H9 (cell line): ENCODE results near the gene CMC4. TPM values are rescaled to one million over a fixed set of nuclear protein-coding genes. Genes with fewer than 3 reads are reported as not detected.

Source experiments
- DNase-seq: peaks from one replicate; pipeline ENCODE4 v3.0.0-alpha.2; 2017
- H2AFZ ChIP-seq: one replicate; pipeline ENCODE4 v1.6.1; 2013; ENCODE audit warnings: mild to moderate bottlenecking, low read length, control low read depth, moderate library complexity
- H2AK5ac ChIP-seq: 2 replicates; pipeline ENCODE4 v1.6.1; 2013; ENCODE audit warnings: low read length, control low read depth, mixed read lengths; ENCODE audit not compliant: insufficient read length
- H2BK120ac ChIP-seq: one replicate; pipeline ENCODE4 v1.6.1; 2013; ENCODE audit warnings: low read depth, mild to moderate bottlenecking, low read length, control low read depth, inconsistent platforms; ENCODE audit not compliant: poor library complexity, severe bottlenecking
- H2BK12ac ChIP-seq: 2 replicates; pipeline ENCODE4 v1.6.1; 2013; ENCODE audit warnings: low read length, control low read depth, mixed read lengths, low read depth; ENCODE audit not compliant: insufficient read length
- H2BK15ac ChIP-seq: 2 replicates; pipeline ENCODE4 v1.6.1; 2013; ENCODE audit warnings: low read depth, low read length, control low read depth
- H2BK20ac ChIP-seq: one replicate; pipeline ENCODE4 v1.6.1; 2013; ENCODE audit warnings: low read depth, mild to moderate bottlenecking, low read length, control low read depth, inconsistent platforms; ENCODE audit not compliant: poor library complexity, severe bottlenecking
- H2BK5ac ChIP-seq: 2 replicates; pipeline ENCODE4 v1.6.1; 2013; ENCODE audit warnings: low read length, control low read depth, mixed read lengths; ENCODE audit not compliant: insufficient read length
- H3K14ac ChIP-seq: 2 replicates; pipeline ENCODE4 v1.6.1; 2013; ENCODE audit warnings: low read length, control low read depth; ENCODE audit not compliant: insufficient read depth
- H3K18ac ChIP-seq: 2 replicates; pipeline ENCODE4 v1.6.1; 2013; ENCODE audit warnings: low read depth, mild to moderate bottlenecking, mixed read lengths, low read length, control low read depth; ENCODE audit not compliant: insufficient read length
- H3K23ac ChIP-seq: 2 replicates; pipeline ENCODE4 v1.6.1; 2013; ENCODE audit warnings: low read length, control low read depth, mixed read lengths, low read depth; ENCODE audit not compliant: insufficient read length
- H3K23me2 ChIP-seq: 2 replicates; pipeline ENCODE4 v1.6.1; 2013; ENCODE audit warnings: low read depth, mild to moderate bottlenecking, mixed read lengths, low read length, control low read depth; ENCODE audit not compliant: insufficient read length, poor library complexity, severe bottlenecking
- H3K27ac ChIP-seq: 2 replicates; pipeline ENCODE4 v1.5.1; 2013; ENCODE audit warnings: low read length, control low read depth, mixed read lengths, low read depth; ENCODE audit not compliant: insufficient read length
- H3K27me3 ChIP-seq: 2 replicates; pipeline ENCODE4 v1.6.1; 2013; ENCODE audit warnings: low read length, control low read depth, inconsistent platforms; ENCODE audit not compliant: insufficient read depth
- H3K4ac ChIP-seq: 2 replicates; pipeline ENCODE4 v1.6.1; 2013; ENCODE audit warnings: low read depth, mild to moderate bottlenecking, control low read depth, inconsistent platforms, low read length, moderate library complexity
- H3K4me1 ChIP-seq: 2 replicates; pipeline ENCODE4 v1.6.1; 2013; ENCODE audit warnings: low read length, control low read depth, inconsistent platforms; ENCODE audit not compliant: insufficient read depth
- H3K4me2 ChIP-seq: 2 replicates; pipeline ENCODE4 v1.6.1; 2013; ENCODE audit warnings: low read length, control low read depth, mixed read lengths; ENCODE audit not compliant: insufficient read length, insufficient read depth
- H3K56ac ChIP-seq: 2 replicates; pipeline ENCODE4 v1.6.1; 2013; ENCODE audit warnings: low read depth, mild to moderate bottlenecking, mixed read lengths, low read length, control low read depth; ENCODE audit not compliant: insufficient read length
- H3K79me1 ChIP-seq: 2 replicates; pipeline ENCODE4 v1.6.1; 2013; ENCODE audit warnings: low read depth, mild to moderate bottlenecking, moderate library complexity, low read length, control low read depth, inconsistent platforms; ENCODE audit not compliant: insufficient read depth, poor library complexity, severe bottlenecking
- H3K79me2 ChIP-seq: 2 replicates; pipeline ENCODE4 v1.6.1; 2013; ENCODE audit warnings: low read length, control low read depth, inconsistent platforms; ENCODE audit not compliant: insufficient read depth
- H3K9ac ChIP-seq: 2 replicates; pipeline ENCODE4 v1.6.1; 2013; ENCODE audit warnings: low read length, control low read depth, mixed read lengths; ENCODE audit not compliant: insufficient read length; ENCODE audit errors: extremely low read depth
- H3K9me3 ChIP-seq: one replicate; pipeline ENCODE4 v1.6.1; 2013; ENCODE audit warnings: low read depth, low read length, inconsistent platforms; ENCODE audit not compliant: control insufficient read depth
- H3T11ph ChIP-seq: one replicate; pipeline ENCODE4 v1.6.1; 2013; ENCODE audit warnings: mild to moderate bottlenecking, low read length, control low read depth, inconsistent platforms
- H4K20me1 ChIP-seq: one replicate; pipeline ENCODE4 v1.6.1; 2013; ENCODE audit not compliant: control insufficient read depth, insufficient read length, insufficient read depth
- H4K5ac ChIP-seq: 2 replicates; pipeline ENCODE4 v1.6.1; 2013; ENCODE audit warnings: low read depth, mild to moderate bottlenecking, mixed read lengths, low read length, control low read depth; ENCODE audit not compliant: insufficient read length
- H4K8ac ChIP-seq: replicated peaks from 2 replicates; pipeline ENCODE4 v1.6.1; 2013; ENCODE audit warnings: low read length, control low read depth, mixed read lengths, low read depth; ENCODE audit not compliant: insufficient read length
- H4K91ac ChIP-seq: 2 replicates; pipeline ENCODE4 v1.6.1; 2013; ENCODE audit warnings: low read depth, mild to moderate bottlenecking, moderate library complexity, mixed read lengths, low read length, control low read depth; ENCODE audit not compliant: insufficient read length
- H3K27ac Mint-ChIP-seq, 3 experiments: 2 replicates in 2 of 3; 3 replicates in 1 of 3; pipeline ENCODE4 v1.8.0; 2020 to 2021; ENCODE audit warnings: mixed read lengths in 3 of 3, mild to moderate bottlenecking in 1 of 3, moderate library complexity in 1 of 3
- H3K27me3 Mint-ChIP-seq: 2 replicates; pipeline ENCODE4 v1.8.0; 2021; ENCODE audit warnings: low read depth, mild to moderate bottlenecking, moderate library complexity, mixed read lengths
- H3K36me3 Mint-ChIP-seq, 3 experiments: 2 replicates in 2 of 3; 3 replicates in 1 of 3; pipeline ENCODE4 v1.8.0; 2020 to 2021; ENCODE audit warnings: low read depth in 3 of 3, mixed read lengths in 3 of 3; ENCODE audit not compliant: insufficient read depth in 1 of 3
- H3K4me1 Mint-ChIP-seq, 2 experiments: 2 replicates each; pipeline ENCODE4 v1.8.0; 2020; ENCODE audit warnings: mixed read lengths in 2 of 2
- H3K4me3 Mint-ChIP-seq, 2 experiments: 2 replicates in 1 of 2; 3 replicates in 1 of 2; pipeline ENCODE4 v1.8.0; 2020 to 2021; ENCODE audit warnings: mild to moderate bottlenecking in 2 of 2, mixed read lengths in 2 of 2, moderate library complexity in 1 of 2
- H3K9me3 Mint-ChIP-seq, 2 experiments: 2 replicates in 1 of 2; 3 replicates in 1 of 2; pipeline ENCODE4 v1.8.0; 2020; ENCODE audit warnings: mild to moderate bottlenecking in 2 of 2, mixed read lengths in 2 of 2, moderate library complexity in 1 of 2
- CTCF ChIP-seq: fragments of 200-600 bp; sonication (generic); conservative IDR thresholded peaks from 3 replicates; pipeline ENCODE4 v1.8.0; 2021; ENCODE audit warnings: antibody characterized with exemption, mild to moderate bottlenecking
- WGBS: extraction: QIAGEN DNeasy Blood & Tissue Kit; methylation state at CpG from one replicate; pipeline ENCODE4 v1.1.7; 2013; ENCODE audit warnings: missing lambda C conversion rate, low lambda C conversion rate, mixed read lengths; ENCODE audit not compliant: insufficient read length; ENCODE audit errors: extremely low coverage; 5-methylcytosine and 5-hydroxymethylcytosine counted together
- total RNA-seq: library from RNA; stranded (reverse); gene quantifications from 2 replicates; pipeline ENCODE4 v1.2.1, GENCODE V29; 2021

The CMC4 gene
- total RNA-seq, 1 experiment from 2014 or later: 6.2 TPM

GRCh38 chrX:155086961-155087735, 16.2 kb upstream of the CMC4 start:
- no peak overlapping the region for H3K9ac ChIP-seq

More at GRCh38 chrX:155086961-155087735, 16.2 kb upstream of the CMC4 start:
- H3K79me1 ChIP-seq: no peaks in the 10 kb centered on the region
- no peaks in the 10 kb centered on the region for H3K4me1 ChIP-seq
- H4K5ac ChIP-seq: no peak overlapping the region
- no peak overlapping the region for H2BK12ac ChIP-seq
- peaks cover 10 to 61% (median 23%) of the 10 kb centered on the region in 3 experiments for H3K36me3 Mint-ChIP-seq
- H3K79me2 ChIP-seq: no peaks in the 10 kb centered on the region
- H4K91ac ChIP-seq: no peak overlapping the region
- H3K18ac ChIP-seq: no peak overlapping the region
- no peak overlapping the region for H3K56ac ChIP-seq
- no peak overlapping the region for H2AFZ ChIP-seq
- H3K9me3 Mint-ChIP-seq: peaks cover 60 to 64% of the 10 kb centered on the region in 2 experiments
- H3K23ac ChIP-seq: no peak overlapping the region
- no peak overlapping the region for H3T11ph ChIP-seq
- H3K4me1 Mint-ChIP-seq: no peaks in the 10 kb centered on the region
- no peak overlapping the region for H3K4ac ChIP-seq
- no peak for TF ChIP-seq CTCF
- H2BK20ac ChIP-seq: no peak overlapping the region
- no peak overlapping the region for H4K8ac ChIP-seq
- no peak overlapping the region for H3K4me3 Mint-ChIP-seq
- H3K9me3 ChIP-seq: peaks cover 22% of the 10 kb centered on the region
- no peaks in the 10 kb centered on the region for H4K20me1 ChIP-seq
- H3K27ac Mint-ChIP-seq: peak overlapping the region in 1 of 3 experiments; percentile 36; a peak in 1 of 7 replicates
- no peak overlapping the region for H3K14ac ChIP-seq
- no CpG with 5 or more reads among the region's 26 CpGs for WGBS
- H3K23me2 ChIP-seq: no peaks in the 10 kb centered on the region
- no peak for DNase-seq
- H2BK5ac ChIP-seq: no peak overlapping the region
- H2BK120ac ChIP-seq: no peak overlapping the region
- H3K27ac ChIP-seq: no peak overlapping the region
- no peaks in the 10 kb centered on the region for H3K27me3 ChIP-seq
- no peak overlapping the region for H2AK5ac ChIP-seq
- H3K27me3 Mint-ChIP-seq: no peaks in the 10 kb centered on the region
- no peak overlapping the region for H2BK15ac ChIP-seq
- no peak overlapping the region for H3K4me2 ChIP-seq
